OCI-LY7 (cell line): ENCODE measurements around the gene ATF6B.

ENCODE experiments used
- EZH2phosphoT487 ChIP-seq: fragments of 200-600 bp; sonication (generic); IDR thresholded peaks from 2 replicates; pipeline ENCODE4 v1.6.1; 2018; ENCODE audit warnings: low read depth, borderline replicate concordance, mild to moderate bottlenecking, mixed run types, antibody characterized with exemption, low read length, moderate library complexity, mixed read lengths
- TF ChIP-seq, protein P1 (sequence below): fragments of 200-600 bp; sonication (generic); conservative IDR thresholded peaks from 2 replicates; pipeline ENCODE4 v1.5.1; 2014; ENCODE audit warnings: mild to moderate bottlenecking, antibody characterized with exemption, low read length, moderate library complexity, mixed read lengths

DNA sequence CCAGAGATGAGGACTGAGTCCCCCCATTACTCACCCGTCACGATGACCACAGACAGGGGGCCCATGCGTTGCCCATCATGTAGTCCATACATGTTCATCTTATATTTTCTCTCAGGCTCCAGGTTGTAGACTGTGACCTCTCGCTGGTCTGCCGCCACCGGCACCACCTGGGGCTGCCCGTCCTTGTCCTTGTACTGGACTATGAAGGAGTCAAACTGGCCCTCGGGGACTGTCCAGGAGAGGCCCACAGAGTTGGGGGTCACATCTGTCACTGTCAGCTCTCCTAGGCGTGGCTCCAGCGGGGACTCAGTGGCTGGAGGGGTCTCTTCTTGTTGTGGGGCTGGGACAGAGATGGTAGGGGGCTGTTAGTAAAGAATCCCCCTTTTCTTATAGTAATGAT, 54.4 kb downstream of the ATF6B start:
- TF ChIP-seq, protein P1, sequence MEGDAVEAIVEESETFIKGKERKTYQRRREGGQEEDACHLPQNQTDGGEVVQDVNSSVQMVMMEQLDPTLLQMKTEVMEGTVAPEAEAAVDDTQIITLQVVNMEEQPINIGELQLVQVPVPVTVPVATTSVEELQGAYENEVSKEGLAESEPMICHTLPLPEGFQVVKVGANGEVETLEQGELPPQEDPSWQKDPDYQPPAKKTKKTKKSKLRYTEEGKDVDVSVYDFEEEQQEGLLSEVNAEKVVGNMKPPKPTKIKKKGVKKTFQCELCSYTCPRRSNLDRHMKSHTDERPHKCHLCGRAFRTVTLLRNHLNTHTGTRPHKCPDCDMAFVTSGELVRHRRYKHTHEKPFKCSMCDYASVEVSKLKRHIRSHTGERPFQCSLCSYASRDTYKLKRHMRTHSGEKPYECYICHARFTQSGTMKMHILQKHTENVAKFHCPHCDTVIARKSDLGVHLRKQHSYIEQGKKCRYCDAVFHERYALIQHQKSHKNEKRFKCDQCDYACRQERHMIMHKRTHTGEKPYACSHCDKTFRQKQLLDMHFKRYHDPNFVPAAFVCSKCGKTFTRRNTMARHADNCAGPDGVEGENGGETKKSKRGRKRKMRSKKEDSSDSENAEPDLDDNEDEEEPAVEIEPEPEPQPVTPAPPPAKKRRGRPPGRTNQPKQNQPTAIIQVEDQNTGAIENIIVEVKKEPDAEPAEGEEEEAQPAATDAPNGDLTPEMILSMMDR, result no peak
- no peak for TF ChIP-seq EZH2phosphoT487
